Measurements from ENCODE around the gene MKNK2. TPM values are rescaled to one million over a fixed set of nuclear protein-coding genes. Genes with fewer than 3 reads are reported as not detected.

Gene MKNK2
- total RNA-seq, 1 donor from 2014 or later, result 190 TPM

GRCh38 chr19:2059422-2060201 is 8.6 kb upstream of the MKNK2 start:
- intact Hi-C loops (cut with micrococcal nuclease), result loop anchor here (2.0 kb wide), 1 partner anchor 37 kb away; the partner anchor contains the start of genes IZUMO4 and MOB3A

- intact Hi-C loops (cut with micrococcal nuclease), result no loop called here
Measured at GRCh38 chr19:2058570-2059421, 7.8 kb upstream of the MKNK2 start.

- intact Hi-C loops (cut with micrococcal nuclease), result no loop called here
Measured at GRCh38 chr19:2057484-2058469, 6.7 kb upstream of the MKNK2 start.

- intact Hi-C loops (cut with micrococcal nuclease), result no loop called here
Measured at GRCh38 chr19:2056837-2057192, 5.8 kb upstream of the MKNK2 start.

- intact Hi-C loops (cut with micrococcal nuclease), result no loop called here
Measured at GRCh38 chr19:2055931-2056836, 5.1 kb upstream of the MKNK2 start.

GRCh38 chr19:2054763-2055162 is 3.7 kb upstream of the MKNK2 start:
- intact Hi-C loops (cut with micrococcal nuclease), result loop anchor here (5.0 kb wide), 1 partner anchor 37 kb away; the partner anchor contains the start of gene BTBD2

- intact Hi-C loops (cut with micrococcal nuclease), result loop anchor here (5.0 kb wide), 1 partner anchor 36 kb away; the partner anchor contains the start of gene BTBD2
Measured at GRCh38 chr19:2053601-2054389, 2.8 kb upstream of the MKNK2 start.

GRCh38 chr19:2051773-2052704 is 995 bp upstream of the MKNK2 start:
- intact Hi-C loops (cut with micrococcal nuclease), result loop anchor here (1.0 to 5.0 kb wide), 5 partner anchors 9 to 45 kb away; partner anchors contain the start of genes BTBD2, IZUMO4 and MOB3A

GRCh38 chr19:2050349-2050990 is 574 bp downstream of the MKNK2 start:
- intact Hi-C loops (cut with micrococcal nuclease), result loop anchor here (2.0 to 5.0 kb wide), 3 partner anchors 32 to 46 kb away; partner anchors contain the start of genes BTBD2, IZUMO4 and MOB3A

- intact Hi-C loops (cut with micrococcal nuclease), result loop anchor here (2.0 to 5.0 kb wide), 3 partner anchors 33 to 47 kb away; partner anchors contain the start of genes BTBD2, IZUMO4 and MOB3A
Measured at GRCh38 chr19:2049741-2050348, 1.2 kb downstream of the MKNK2 start.

GRCh38 chr19:2048959-2049740 is 1.9 kb downstream of the MKNK2 start:
- intact Hi-C loops (cut with micrococcal nuclease), result no loop called here

GRCh38 chr19:2048104-2048958 is 2.7 kb downstream of the MKNK2 start:
- intact Hi-C loops (cut with micrococcal nuclease), result no loop called here

- intact Hi-C loops (cut with micrococcal nuclease), result no loop called here
Measured at GRCh38 chr19:2047449-2048103, 3.5 kb downstream of the MKNK2 start.

GRCh38 chr19:2047076-2047448 is 4.0 kb downstream of the MKNK2 start:
- intact Hi-C loops (cut with micrococcal nuclease), result no loop called here

All from T-helper 2 cell treated with Interferon-gamma antibody and Interleukin-4, amounts not matched to agents 100 ng/mL and 5 ng/mL, for 36 hours (primary cell).